Upper lobe of left lung (tissue), 6 donors: ENCODE measurements around the gene ABHD17A. TPM values are rescaled to one million over a fixed set of nuclear protein-coding genes. Genes with fewer than 3 reads are reported as not detected.
"Not testable (repeated sequence)": the region's sequence is repeated elsewhere in the genome, so short reads cannot be mapped to it uniquely, and the experiment has no call there.

Source experiments
- ATAC-seq, 2 donors: fragments of 200-7000 bp; cut with Tn5 transposase; one replicate each; pipeline ENCODE4 v1.9.1; 2022; ENCODE audit warnings: mild to moderate bottlenecking in 2 of 2, moderate library complexity in 2 of 2; ENCODE audit not compliant: low FRiP score in 2 of 2
- DNase-seq, 2 donors: peaks; one replicate each; pipeline ENCODE4 v3.0.0-alpha.2; 2019 to 2020
- H3K27ac ChIP-seq, 4 donors: fragments of 200-600 bp; sonication (generic); one replicate each; pipeline ENCODE4 v1.5.1; 2016 to 2019
- H3K27me3 ChIP-seq, 4 donors: fragments of 200-600 bp; sonication (generic); one replicate each; pipeline ENCODE4 v1.5.1; 2017 to 2019
- H3K36me3 ChIP-seq, 4 donors: fragments of 200-600 bp; sonication (generic); one replicate each; pipeline ENCODE4 v1.5.1; 2016 to 2019
- H3K4me1 ChIP-seq, 4 donors: fragments of 200-600 bp; sonication (generic); one replicate each; pipeline ENCODE4 v1.5.1; 2018 to 2019
- H3K4me3 ChIP-seq, 4 donors: fragments of 200-600 bp; sonication (generic); one replicate each; pipeline ENCODE4 v1.5.1; 2017 to 2019; ENCODE audit warnings: mild to moderate bottlenecking in 2 of 4, moderate library complexity in 1 of 4
- H3K9me3 ChIP-seq, 4 donors: fragments of 200-600 bp; sonication (generic); one replicate each; pipeline ENCODE4 v1.5.1; 2018 to 2019
- EP300 ChIP-seq, 4 donors: sonication (generic); formaldehyde crosslinking; IDR thresholded peaks; one replicate each; pipeline ENCODE4 v1.5.1; 2017; ENCODE audit warnings: antibody characterized with exemption in 4 of 4, control low read depth in 2 of 4
- POLR2A ChIP-seq, 4 donors: fragments of 450-650 bp; IDR thresholded peaks; one replicate each; pipeline ENCODE4 v1.5.1; 2016 to 2017; ENCODE audit warnings: antibody characterized with exemption in 4 of 4, mild to moderate bottlenecking in 2 of 4
- POLR2AphosphoS5 ChIP-seq, 2 donors: sonication (generic); formaldehyde crosslinking; IDR thresholded peaks; one replicate each; pipeline ENCODE4 v1.5.1; 2017; ENCODE audit warnings: antibody characterized with exemption in 2 of 2
- WGBS, 2 donors: methylation state at CpG; one replicate each; pipeline ENCODE4 v1.1.5; 2017 to 2018; 5-methylcytosine and 5-hydroxymethylcytosine counted together
- total RNA-seq, 6 donors: library from RNA; depleted of rRNA in 4 of 6; stranded (reverse); fragments of >200 nt in 4 of 6; gene quantifications; one replicate each; pipeline versions ENCODE4 v1.1.0 to v1.2.1, GENCODE V29; 2016 to 2021
- TF ChIP-seq, protein P1 (sequence below), 6 experiments: fragments of 450-650 bp in 4 of 6; fragments of 200-600 bp in 2 of 6; sonication (generic) in 2 of 6; IDR thresholded peaks; one replicate each; pipeline ENCODE4 v1.5.1; 2016 to 2019; ENCODE audit warnings: antibody characterized with exemption in 6 of 6
- donor health status: DM: no; HTN: no; CAD: no; lungs with moderate emphysema.
- donor health status: DM: no; HTN: yes; CAD: no; lungs with severe emphysema.

ABHD17A gene
- total RNA-seq, 6 donors from 2014 or later, result 63.4 to 143 (median 108) TPM

DNA sequence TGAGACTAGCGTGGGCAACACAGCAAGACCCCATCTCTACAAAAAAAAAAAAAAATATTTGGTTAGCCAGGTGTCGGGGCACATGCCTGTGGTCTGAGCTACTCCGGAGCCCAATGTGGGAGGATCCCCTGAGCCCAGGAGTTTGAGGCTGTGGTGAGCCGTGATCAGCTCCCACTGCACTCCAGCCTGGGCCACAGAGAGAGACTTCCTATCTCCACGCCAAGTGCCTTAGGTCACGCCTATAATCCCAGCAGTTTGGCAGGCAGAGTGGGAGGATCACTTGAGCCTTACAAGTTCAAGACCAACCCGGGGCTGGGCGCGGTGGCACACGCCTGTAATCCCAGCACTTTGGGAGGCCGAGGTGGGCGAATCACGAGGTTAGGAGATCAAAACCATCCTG, 11.2 kb upstream of the ABHD17A start:
- TF ChIP-seq POLR2AphosphoS5 (IDR thresholded peaks at IDR 0.05) (no peak), POLR2A (IDR thresholded peaks at IDR 0.05) (no peak), EP300 (IDR thresholded peaks at IDR 0.05) (no peak)
- TF ChIP-seq, protein P1, sequence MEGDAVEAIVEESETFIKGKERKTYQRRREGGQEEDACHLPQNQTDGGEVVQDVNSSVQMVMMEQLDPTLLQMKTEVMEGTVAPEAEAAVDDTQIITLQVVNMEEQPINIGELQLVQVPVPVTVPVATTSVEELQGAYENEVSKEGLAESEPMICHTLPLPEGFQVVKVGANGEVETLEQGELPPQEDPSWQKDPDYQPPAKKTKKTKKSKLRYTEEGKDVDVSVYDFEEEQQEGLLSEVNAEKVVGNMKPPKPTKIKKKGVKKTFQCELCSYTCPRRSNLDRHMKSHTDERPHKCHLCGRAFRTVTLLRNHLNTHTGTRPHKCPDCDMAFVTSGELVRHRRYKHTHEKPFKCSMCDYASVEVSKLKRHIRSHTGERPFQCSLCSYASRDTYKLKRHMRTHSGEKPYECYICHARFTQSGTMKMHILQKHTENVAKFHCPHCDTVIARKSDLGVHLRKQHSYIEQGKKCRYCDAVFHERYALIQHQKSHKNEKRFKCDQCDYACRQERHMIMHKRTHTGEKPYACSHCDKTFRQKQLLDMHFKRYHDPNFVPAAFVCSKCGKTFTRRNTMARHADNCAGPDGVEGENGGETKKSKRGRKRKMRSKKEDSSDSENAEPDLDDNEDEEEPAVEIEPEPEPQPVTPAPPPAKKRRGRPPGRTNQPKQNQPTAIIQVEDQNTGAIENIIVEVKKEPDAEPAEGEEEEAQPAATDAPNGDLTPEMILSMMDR (IDR thresholded peaks at IDR 0.05), result no peak
- DNase-seq (no peak), ATAC-seq (no peak)
- Histone ChIP-seq H3K4me3 (no peak overlapping the region), H3K4me1 (peaks cover 29 to 34% (median 33%) of the 10 kb centered on the region in 4 donors), H3K9me3 (no peaks in the 10 kb centered on the region), H3K36me3 (no peaks in the 10 kb centered on the region), H3K27me3 (no peaks in the 10 kb centered on the region), H3K27ac (peak overlapping the region; percentile 67 to 85 (median 76))
- WGBS, 2 donors, result 73 to 77% methylated on average over 13 of the region's 13 CpGs

GRCh38 chr19:1893791-1894190, 8.5 kb upstream of the ABHD17A start:
- Histone ChIP-seq H3K36me3 (no peaks in the 10 kb centered on the region), H3K9me3 (no peaks in the 10 kb centered on the region), H3K27ac (no peak overlapping the region), H3K27me3 (no peaks in the 10 kb centered on the region), H3K4me3 (no peak overlapping the region), H3K4me1 (peaks cover 29 to 34% (median 33%) of the 10 kb centered on the region in 4 donors)
- TF ChIP-seq EP300 (IDR thresholded peaks at IDR 0.05) (no peak), POLR2AphosphoS5 (IDR thresholded peaks at IDR 0.05) (no peak), POLR2A (IDR thresholded peaks at IDR 0.05) (no peak)
- TF ChIP-seq, protein P1 (IDR thresholded peaks at IDR 0.05), result no peak
- 88 to 90% methylated on average over 17 of the region's 17 CpGs for WGBS, 2 donors
- DNase-seq (no peak), ATAC-seq (no peak)

GRCh38 chr19:1889907-1890306, 4.6 kb upstream of the ABHD17A start:
- ATAC-seq, result no peak
- no peak for TF ChIP-seq EP300 (IDR thresholded peaks at IDR 0.05)
- no peak for TF ChIP-seq POLR2A (IDR thresholded peaks at IDR 0.05)
- TF ChIP-seq, protein P1 (IDR thresholded peaks at IDR 0.05), result no peak
- TF ChIP-seq POLR2AphosphoS5 (IDR thresholded peaks at IDR 0.05), result no peak
- DNase-seq, result no peak

GRCh38 chr19:1888385-1888784, 3.1 kb upstream of the ABHD17A start:
- H3K9me3 ChIP-seq, result no peaks in the 10 kb centered on the region
- no peak overlapping the region for H3K4me3 ChIP-seq
- no peak overlapping the region for H3K27ac ChIP-seq
- H3K27me3 ChIP-seq, result no peaks in the 10 kb centered on the region
- no peak for DNase-seq
- H3K36me3 ChIP-seq, result no peaks in the 10 kb centered on the region
- ATAC-seq, result no peak
- TF ChIP-seq, protein P1 (IDR thresholded peaks at IDR 0.05), result no peak
- no peak for TF ChIP-seq POLR2A (IDR thresholded peaks at IDR 0.05)
- no peak for TF ChIP-seq EP300 (IDR thresholded peaks at IDR 0.05)
- TF ChIP-seq POLR2AphosphoS5 (IDR thresholded peaks at IDR 0.05), result no peak
- 80 to 88% methylated on average over 5 of the region's 5 CpGs for WGBS, 2 donors
- H3K4me1 ChIP-seq, result peaks cover 13 to 20% (median 14%) of the 10 kb centered on the region in 4 donors

More at GRCh38 chr19:1889907-1890306, 4.6 kb upstream of the ABHD17A start:
- peaks cover under 1 to 9% (median 5%) of the 10 kb centered on the region in 4 donors for H3K4me1 ChIP-seq
- H3K27ac ChIP-seq, result no peak overlapping the region
- 92 to 100% methylated on average over 1 of the region's 1 CpG for WGBS, 2 donors
- no peaks in the 10 kb centered on the region for H3K36me3 ChIP-seq
- H3K27me3 ChIP-seq, result no peaks in the 10 kb centered on the region
- H3K9me3 ChIP-seq, result no peaks in the 10 kb centered on the region
- no peak overlapping the region for H3K4me3 ChIP-seq

DNA sequence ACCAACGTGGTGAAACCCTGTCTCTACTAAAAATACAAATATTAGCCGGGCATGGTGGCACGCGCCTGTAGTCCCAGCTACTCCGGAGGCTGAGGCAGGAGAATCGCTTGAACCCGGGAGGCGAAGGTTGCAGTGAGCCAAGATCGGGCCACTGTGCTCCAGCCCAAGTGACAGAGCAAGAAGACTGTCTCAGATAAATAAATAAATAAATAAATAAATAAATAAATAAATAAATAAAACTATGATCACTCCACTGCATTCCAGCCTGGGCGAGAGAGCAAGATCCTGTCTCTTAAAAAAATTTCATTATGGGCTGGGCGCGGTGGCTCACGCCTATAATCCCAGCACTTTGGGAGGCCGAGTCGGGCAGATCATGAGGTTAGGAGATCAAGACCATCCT, 1.1 kb upstream of the ABHD17A start:
- H3K27ac ChIP-seq, H3K27me3 ChIP-seq, H3K36me3 ChIP-seq, H3K4me3 ChIP-seq, H3K9me3 ChIP-seq, DNase-seq, ATAC-seq: not testable (repeated sequence)
- peaks cover 25 to 40% (median 33%) of the 10 kb centered on the region in 4 donors for H3K4me1 ChIP-seq
- WGBS, 2 donors, result 95 to 96% methylated on average over 15 of the region's 15 CpGs
